Stromal cell of bone marrow (primary cell): ENCODE results near the gene SLC11A2.
"Not testable (repeated sequence)": the region's sequence is repeated elsewhere in the genome, so short reads cannot be mapped to it uniquely, and the experiment has no call there.

ENCODE experiments used
- DNase-seq: peaks from one replicate; pipeline ENCODE4 v3.0.0-alpha.2; 2012; ENCODE audit warnings: low read depth

The SLC11A2 gene

DNA sequence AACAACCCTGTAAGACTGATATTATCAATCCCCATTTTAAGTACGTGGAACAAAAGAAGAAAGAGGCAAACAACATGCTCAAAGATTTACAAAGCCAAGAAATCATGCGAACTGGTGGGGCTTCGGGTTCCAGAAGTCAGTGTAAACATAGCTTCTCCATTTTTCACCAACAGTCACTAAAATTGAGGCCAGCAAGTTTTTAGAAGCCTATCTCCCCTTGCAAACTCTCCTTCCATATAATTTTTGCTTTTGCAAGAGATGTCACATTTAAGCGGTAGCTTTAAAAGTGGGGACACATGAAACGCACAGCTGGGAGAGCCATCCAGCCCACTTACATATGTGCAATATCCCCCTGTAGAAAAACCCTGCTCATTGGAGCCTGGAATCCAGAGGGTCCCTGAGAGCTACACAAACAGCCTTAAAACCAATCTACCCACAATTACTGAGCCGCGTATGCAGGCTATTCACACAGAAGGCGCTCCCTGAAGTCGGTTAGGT is 797 bp downstream of the SLC11A2 start:
- DNase-seq = no peak

DNA sequence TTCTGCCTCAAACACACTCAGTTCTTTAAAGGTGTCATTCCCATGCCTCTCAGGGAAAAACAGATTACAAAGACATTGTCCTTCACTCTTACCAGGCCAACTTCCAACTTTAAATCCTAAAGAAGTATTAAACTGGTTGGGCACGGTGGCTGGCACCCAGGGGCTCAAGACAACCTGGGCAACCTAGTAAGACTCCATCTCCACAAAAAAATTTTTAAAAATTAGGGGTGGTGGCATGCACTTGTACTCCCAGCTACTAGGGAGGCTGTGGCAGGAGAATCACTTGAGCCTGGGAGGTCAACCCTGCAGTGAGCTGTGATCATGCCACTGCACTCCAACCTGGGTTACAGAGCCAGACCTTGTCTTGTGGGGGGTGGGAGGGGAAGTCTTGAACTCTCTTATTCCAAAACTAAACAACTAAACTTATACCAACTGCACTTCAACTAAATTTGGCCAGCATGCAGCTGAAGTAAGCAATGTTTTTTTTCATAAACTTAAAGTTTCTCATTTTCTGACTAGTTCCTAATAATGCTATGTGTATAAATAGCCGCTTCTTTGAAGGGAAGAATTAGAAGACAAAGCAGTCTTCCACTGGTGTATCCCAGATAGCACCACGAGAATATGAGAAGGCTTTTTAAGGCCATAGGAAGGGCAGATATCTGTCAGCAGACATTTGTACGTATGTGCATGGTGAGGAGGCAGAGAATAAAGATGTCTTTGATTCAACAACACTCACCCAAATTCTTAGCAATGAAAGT is 2.4 kb downstream of the SLC11A2 start:
- DNase-seq = no peak

DNA sequence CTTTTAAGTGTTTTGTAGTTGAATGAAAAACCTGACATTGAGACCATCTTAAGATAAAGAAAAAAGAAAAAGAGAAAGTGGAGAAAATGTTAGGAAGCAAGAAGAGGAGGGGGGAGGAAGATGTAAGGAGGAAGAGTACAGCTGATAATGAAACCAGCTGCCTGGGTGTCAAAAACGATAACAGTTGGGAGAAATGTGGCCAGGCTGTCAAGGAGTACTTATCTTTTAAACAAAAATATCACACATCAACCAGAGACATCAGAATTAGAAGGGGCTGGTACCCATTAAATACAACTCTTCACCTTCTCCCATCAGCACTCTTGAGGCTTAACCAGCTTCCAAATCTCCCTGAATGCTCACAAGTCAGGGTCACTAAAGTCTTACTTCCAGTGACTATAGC is 4.5 kb downstream of the SLC11A2 start:
- DNase-seq = no peak

DNA sequence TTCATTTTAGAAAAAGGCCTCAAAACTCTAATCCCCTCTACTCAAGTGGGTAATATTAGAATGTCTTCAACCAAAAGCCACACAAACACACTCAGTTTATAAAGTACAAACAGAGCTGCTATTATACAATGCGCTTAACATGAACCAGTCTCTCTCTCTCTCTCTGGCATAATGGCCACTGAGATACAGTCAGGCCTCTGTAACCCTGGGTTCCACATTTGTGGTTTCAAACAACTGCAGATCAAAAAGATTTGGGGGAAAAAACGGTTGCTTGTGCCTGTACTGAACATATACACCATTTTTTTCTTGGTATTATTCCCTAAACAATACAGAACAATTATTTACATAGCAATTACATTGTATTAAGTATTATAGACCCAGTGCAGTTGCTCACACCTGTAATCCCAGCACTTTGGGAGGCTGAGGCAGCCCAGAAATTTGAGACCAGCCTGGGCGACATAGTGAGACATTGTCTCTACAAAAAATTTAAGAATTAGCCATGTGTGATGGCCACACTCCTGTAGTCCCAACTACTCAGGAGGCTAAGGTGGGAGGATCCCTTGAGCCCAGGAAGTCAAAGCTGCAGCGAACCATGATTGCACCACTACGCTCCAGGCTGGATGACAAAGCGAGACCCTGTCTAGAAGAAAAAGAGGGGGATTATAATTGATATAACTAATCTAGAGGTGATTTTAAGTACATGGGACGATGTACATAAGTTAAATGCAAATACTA is 5.6 kb downstream of the SLC11A2 start:
- DNase-seq = no peak

DNA sequence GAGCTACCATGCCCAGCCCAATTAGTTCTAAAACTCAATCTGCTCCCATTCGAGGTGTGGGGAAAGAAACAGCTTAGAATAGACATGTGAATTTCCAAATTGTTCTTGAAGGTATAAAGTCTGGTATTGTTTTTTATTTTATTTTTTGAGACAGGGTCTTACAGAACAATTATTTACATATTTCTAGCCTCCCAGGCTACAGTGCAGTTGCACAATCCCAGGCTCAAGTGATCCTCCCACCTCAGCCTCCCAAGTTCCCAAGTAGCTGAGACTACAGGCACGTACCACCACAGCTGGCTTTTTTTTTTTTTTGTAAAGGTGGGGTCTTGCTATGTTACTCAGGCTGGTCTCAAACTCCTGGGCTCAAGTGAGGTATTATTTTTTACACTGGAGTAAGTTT is 6.3 kb downstream of the SLC11A2 start:
- DNase-seq = no peak

DNA sequence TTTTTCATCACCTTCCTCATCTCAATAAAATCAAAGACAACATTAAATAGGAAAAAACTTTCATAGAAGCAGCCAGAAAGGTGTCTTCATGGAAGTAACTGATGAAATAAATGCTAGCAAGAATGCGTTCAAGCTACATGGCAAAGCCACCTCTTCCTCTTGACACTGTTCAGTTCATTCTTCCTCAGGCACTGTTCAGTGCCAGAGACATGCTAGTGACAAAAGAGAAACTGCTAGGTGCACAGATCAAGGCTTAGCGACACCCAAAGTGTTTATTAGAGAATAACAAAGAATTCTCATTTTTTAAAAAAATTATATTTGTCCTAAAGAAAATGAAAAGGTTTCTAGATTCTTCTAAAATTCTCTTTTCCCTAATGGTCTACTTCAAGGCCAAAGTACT is 7.2 kb downstream of the SLC11A2 start:
- no peak for DNase-seq

DNA sequence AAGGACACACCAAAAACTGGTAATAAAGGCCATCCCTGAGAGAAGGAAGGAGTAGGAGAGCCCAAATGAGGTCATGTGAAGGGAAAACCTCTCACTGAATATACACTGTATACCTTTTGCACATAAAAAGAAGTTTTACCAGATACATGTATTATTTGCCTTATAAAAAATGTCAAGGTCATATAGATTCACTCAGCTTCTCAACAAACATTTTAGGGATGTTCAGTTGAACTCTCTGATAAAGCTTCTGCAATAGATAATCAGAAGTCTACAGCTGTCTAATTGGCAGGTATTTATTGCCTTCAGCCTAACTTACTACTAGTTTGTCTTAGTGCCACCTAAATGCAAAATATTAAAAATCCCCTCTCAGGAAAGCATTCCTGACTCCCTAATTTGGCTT is 8.7 kb downstream of the SLC11A2 start:
- DNase-seq = no peak

DNA sequence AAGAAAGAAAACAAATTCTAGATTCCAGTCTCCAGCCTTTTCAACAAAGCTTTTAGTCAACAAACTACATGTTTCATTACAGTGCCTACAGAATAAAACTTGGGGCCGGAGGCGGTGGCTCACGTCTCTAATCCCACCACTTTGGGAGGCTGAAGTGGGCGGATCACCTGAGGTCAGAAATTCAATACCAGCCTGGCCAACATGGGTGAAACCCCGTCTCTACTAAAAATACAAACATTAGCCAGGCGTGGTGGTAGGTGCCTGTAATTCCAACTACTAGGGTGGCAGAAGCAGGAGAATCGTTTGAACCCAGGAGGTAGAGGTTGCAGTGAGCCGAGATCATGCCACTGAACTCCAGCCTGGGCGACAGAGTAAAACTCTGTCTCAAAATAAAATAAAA is 11.7 kb downstream of the SLC11A2 start:
- DNase-seq = not testable (repeated sequence)

DNA sequence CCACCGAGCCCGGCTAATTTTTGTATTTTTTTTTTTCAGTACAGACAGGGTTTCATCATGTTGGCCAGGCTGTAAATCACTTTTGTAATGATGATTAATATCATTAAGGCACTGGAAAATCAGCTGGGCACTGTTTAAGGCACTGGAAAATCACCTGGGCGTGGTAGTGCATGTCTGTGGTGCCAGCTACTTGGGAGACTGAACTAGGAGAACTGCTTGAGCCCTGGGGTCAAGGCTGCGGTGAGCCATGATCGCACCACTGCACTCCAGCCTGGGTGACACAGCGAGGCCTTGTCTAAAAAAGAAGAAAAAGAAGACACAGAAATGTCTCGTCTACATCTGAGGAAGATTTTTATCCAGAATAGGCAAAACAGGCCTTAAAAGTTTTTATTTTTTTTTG is 12.7 kb downstream of the SLC11A2 start:
- DNase-seq = no peak

DNA sequence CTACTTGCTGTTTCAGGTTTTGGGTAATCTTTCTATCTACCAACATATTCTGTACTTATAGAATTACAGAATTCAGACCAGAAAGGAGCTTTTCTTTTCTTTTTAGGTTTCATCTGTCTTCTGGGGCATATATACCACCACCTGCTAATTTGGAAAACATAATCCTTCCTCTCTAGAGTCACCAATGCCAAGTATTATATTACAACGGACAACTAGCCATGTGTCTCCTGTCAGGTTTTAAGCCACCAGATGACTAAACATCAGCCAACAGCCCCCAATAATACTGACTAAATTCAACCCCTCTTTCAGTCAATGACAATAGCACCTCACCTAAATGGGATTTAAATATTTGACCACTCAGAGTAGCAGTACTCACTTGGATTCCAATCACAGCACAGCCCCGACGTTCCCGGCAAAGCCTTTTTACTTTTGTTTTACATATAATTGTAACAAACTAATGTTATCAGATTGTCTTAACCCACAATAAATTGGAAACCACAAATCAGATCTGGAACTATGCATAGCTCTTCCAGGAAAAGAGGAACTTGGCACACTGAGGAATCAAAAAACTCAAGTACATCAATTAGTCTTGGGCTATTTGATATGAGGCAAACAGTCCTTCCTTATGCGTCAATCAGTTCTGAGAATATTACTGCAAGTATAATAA is 13.5 kb downstream of the SLC11A2 start:
- no peak for DNase-seq

DNA sequence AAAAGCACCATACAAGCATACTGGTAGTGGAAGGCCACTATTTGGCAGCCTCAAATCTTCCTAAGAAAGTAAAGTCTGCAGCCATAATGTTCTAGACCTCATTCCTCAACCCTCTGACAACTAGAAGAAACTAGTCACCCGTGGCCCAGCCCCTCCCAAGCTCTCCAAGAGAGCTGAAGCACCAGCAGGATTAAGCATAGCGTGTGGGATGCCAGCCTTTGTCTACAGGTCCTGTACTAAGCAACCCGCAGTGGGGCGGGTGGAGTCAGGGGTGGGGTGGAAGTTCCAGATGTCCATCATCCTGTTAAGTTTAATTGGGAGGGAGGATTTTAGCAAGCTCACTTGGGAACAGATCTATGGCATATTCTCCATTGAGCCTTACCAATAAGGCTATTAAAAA is 14.2 kb downstream of the SLC11A2 start:
- no peak for DNase-seq

DNA sequence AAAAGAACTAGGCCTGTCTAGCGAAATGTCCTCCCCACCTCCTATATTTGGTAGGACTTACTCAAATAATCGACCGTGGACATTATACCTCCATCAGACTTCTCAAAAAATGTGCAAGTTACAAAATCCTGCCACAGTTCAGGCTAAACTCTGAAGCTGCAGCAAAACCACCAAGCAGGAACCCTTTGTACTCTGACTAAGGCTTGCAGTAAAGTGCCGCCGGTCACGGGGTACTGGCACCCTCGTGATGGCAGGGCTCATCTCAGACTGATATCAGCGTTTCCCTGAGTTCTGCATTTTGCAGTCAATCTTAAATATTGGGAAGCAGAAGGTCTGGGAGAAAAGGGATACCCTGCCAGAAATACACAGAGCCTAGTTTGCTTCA is 17.1 kb downstream of the SLC11A2 start:
- no peak for DNase-seq

DNA sequence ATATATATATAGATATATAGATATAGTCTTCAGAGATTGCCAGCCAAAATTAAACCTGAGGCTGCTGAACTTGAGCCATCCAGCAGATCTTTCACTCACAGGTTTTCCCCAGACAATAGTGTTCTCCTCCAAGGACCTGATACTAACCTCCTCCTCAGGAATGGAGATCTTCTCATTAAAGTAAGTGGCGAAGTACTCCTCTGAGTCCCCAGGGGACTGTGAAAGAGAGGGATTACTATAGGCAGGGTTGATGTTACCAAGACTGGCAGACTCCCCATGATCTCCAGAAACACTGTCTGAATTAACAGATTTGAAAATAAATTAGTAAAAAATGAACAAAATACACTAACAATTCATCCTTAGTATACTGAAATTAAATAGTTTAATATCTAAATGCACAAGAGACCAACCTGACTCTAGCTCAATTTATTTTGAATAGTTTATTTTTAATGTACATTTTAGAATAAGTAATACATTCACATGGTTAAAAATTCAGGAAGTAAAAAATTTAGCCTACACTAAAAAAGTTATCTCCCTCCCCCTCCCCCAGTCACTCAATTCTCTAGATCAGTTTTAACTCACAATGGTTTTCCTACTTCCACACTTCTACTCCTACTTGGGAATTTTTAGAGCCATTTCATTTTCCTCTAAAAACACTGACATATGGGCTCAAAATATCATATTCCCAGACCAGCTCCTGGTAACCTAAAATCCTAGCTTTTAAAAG is 17.7 kb downstream of the SLC11A2 start:
- no peak for DNase-seq

DNA sequence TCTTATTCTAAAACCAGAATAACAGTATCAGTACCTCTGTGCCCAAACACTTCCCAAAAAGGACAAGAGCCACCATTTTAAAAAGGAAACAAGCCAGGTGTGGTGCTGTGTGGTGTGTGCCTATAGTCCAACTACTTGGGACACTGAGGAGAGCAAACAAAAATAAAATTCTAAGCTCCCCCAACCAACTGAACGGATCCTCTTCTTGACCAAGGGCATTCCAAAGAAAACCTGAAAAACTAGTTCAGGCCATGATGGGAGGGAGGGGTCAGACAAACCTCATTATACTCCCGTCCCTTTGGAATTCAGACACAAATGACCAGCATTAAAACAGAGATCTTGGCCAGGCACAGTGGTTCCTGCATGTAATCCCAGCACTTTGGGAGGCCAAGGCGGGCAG is 20.5 kb downstream of the SLC11A2 start:
- no peak for DNase-seq

DNA sequence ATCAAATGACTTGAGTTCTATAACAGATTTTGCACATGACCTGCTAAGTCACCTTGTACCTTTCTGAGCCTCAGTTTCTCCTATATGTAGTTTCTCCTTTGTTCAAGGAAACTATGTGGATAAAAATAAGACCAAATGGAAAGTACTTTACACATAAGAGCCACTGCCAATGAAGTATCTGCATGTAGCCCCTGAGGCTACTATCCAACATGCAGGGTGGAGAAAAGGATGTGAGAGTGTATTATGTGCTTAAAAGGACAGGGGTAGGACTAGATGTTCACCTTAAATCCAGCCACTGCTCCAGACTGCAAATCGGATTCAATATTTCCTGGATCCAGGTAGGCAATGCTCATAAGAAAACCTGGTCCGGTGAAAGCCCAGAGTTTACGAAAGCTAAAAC is 21.2 kb downstream of the SLC11A2 start:
- no peak for DNase-seq

DNA sequence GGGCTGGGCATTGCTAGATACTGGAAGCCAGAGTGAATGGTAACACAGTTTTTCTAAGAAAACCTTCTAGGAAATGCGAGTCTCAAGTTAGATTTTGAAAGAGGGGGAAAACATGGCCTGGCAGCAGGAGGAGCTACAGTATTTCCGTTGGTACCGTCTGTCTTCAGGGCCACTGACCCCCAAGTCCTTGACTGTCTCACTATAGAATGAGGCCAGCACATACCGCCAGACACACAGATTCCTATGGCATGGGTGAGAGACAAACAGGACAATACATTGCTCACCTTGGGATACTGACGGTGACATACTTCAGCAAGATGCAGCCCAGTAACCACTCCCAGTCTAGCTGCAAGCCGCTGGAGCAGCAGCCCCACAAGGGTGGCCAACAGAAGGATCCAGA is 21.7 kb downstream of the SLC11A2 start:
- no peak for DNase-seq

DNA sequence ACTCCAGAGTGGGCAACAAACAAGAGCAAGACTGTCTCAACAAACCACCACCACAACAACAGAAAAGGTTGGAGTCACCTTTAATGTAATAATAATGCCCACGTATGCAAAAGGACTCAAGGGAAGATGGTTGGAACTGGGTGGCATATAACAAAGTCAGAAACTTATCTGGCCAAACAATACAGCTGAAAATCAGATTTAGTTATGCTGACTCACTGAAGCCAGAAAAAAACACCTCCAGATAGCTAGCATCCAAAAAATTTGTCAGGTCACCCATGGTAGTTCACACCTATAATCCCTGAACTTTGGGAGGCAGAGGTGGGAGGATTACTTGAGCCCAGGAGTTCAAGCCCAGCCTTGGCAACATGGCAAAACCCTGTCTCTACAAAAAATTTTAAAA is 24.4 kb downstream of the SLC11A2 start:
- DNase-seq = no peak

DNA sequence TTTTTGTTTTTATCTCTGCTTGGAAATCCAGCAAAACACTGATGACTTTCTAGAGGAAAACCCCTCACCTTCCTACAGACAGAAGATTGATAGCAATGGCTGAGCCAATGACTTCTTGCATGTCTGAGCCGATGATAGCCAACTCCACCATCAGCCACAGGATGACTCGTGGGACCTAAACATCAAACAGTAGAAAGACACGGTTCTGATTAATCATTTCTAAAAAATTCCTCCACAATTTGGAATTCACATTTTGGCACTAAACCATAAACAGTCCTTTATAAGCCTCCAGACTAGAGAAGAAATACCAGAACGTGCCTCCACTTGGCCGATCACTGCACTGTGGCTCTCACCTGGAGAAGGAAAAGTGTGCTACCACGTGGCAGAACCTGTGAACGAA is 25.9 kb downstream of the SLC11A2 start:
- DNase-seq = peak; percentile 18

DNA sequence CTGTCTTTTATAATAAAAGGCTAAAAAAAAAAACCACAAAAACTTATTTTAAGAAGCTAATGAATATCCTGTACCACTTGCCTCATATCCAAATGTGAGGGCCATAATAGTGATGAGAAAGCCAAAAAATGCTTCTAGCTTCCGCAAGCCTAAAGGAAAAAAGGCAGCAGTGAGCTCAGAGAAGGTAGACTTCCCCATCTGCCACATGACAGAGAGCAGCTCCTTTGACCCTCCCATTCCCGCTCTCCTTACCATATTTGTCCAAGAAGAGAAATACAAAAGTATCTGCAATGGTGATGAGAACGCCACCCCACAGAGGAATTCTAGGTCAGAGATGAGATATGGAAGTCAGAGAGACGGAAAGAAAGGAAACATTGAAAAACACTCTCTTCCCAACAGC is 27.1 kb downstream of the SLC11A2 start:
- no peak for DNase-seq

DNA sequence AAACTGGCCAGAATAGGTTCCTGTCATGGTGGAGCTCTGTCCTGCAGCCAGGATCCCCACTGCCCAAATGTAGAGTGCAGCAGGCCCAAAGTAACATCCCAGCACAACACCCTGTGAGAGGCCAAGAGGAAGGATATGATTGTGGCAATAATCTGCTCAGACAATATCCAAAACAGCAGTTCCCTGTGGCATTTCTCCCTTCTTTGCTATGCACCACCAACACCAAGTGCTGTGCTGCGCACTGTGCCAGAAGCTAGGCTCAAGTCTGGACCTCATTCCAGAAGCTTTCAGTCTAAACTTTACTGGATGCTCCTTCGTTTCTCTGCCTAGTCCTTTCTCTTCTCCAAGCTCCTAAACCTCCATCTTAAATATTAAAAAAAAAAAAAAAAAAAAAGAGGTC is 33.4 kb downstream of the SLC11A2 start:
- no peak for DNase-seq

DNA sequence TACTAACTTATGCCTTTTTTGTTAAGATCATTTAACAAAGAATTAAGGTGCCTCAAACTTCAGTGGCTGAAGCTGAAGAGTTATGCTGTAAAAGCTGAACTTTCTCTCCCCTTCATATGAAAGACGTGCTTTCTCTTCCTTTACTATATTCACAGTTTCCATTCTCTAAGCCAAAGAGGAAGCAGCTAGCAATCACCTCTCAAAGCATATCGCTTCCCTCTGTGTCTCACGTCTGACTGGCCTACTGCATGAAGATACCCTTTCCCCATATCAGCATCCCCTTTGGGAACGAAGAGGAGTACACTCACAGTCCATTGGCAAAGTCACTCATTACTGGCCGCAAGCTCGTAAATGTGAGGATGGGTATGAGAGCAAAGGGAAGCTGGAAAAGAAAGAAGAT is 34.9 kb downstream of the SLC11A2 start:
- no peak for DNase-seq

DNA sequence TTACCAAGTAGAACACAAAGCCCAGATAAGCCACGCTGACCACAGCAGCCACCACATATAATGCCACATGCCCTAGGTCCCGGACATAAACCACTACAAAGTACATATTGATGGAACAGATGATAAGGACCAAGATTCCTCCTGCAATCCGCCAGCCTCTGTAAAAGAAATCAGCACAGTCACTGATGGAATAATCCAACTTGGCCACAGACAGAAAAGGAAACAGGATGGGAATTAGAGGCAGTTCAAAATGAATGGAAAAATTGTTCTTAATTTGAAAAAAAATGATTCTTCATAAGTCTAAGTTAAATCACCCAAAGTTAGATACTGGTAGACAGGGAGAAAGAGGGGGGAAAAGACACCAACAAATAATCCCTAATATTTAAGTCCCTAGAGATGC is 35.4 kb downstream of the SLC11A2 start:
- no peak for DNase-seq
